H1 (cell line): Measurements from ENCODE around the gene CDK19.

Source experiments
- CBX8 ChIP-seq: fragments of 300-800, 300-1000 bp; sonication (generic); IDR thresholded peaks from 2 replicates; pipeline ENCODE4 v1.7.1; 2016; ENCODE audit warnings: low read depth, low read length, borderline replicate concordance
- CHD2 ChIP-seq: IDR thresholded peaks from 2 replicates; pipeline ENCODE4 v1.6.1; 2012; ENCODE audit warnings: low read length, improper control_type of control experiment
- EP300 ChIP-seq, 2 experiments: IDR thresholded peaks; 1 replicate in 1 of 2; 2 replicates in 1 of 2; pipeline ENCODE4 v1.6.1; 2011 to 2012; ENCODE audit warnings: low read depth in 2 of 2, low read length in 2 of 2, mild to moderate bottlenecking in 2 of 2, borderline replicate concordance in 1 of 2, inconsistent platforms in 1 of 2, moderate library complexity in 1 of 2
- POLR2A ChIP-seq, 2 experiments: IDR thresholded peaks; 1 replicate in 1 of 2; 2 replicates in 1 of 2; pipeline ENCODE4 v1.6.1; 2011; ENCODE audit warnings: low read depth in 2 of 2, low read length in 2 of 2, mild to moderate bottlenecking in 2 of 2; ENCODE audit errors: control extremely low read depth in 1 of 2
- SP1 ChIP-seq: IDR thresholded peaks from 2 replicates; pipeline ENCODE4 v1.6.1; 2011; ENCODE audit warnings: low read depth, low read length
- TF ChIP-seq, protein P1 (sequence below), 3 experiments: IDR thresholded peaks; 1 replicate in 2 of 3; 2 replicates in 1 of 3; pipeline versions ENCODE4 v1.5.1 to v1.6.1; 2011; ENCODE audit warnings: low read length in 3 of 3, mild to moderate bottlenecking in 3 of 3, inconsistent platforms in 2 of 3, low read depth in 1 of 3, moderate library complexity in 1 of 3; ENCODE audit not compliant: insufficient read depth in 1 of 3; ENCODE audit errors: control extremely low read depth in 1 of 3

DNA sequence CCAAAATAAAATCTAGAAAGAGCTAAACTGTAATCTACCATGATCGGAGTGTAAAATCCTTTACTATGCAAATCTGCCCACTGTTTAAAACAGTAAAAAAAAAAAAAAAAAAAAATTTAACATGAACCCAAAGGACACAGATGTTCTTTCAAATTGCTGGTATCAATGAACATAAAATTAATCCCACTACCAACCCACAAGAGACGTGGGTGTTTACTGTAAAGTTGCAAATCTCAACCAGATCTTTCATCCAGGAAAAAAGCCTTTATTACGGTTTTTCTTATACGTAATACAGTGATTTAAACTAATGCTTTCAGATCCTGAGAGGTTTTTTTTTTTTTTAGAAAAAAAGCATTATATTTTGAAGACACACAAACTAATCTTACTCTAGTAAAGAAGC is 2.5 kb downstream of the CDK19 start:
- TF ChIP-seq CBX8 (no peak), POLR2A (IDR thresholded peaks at IDR 0.05; ENCODE audit: control extremely low read depth in 1 of 2, low read depth in 2 of 2, low read length in 2 of 2) (no peak), SP1 (no peak), CHD2 (no peak), EP300 (IDR thresholded peaks at IDR 0.05; ENCODE audit: borderline replicate concordance in 1 of 2, low read depth in 2 of 2, low read length in 2 of 2) (no peak)
- TF ChIP-seq, protein P1, sequence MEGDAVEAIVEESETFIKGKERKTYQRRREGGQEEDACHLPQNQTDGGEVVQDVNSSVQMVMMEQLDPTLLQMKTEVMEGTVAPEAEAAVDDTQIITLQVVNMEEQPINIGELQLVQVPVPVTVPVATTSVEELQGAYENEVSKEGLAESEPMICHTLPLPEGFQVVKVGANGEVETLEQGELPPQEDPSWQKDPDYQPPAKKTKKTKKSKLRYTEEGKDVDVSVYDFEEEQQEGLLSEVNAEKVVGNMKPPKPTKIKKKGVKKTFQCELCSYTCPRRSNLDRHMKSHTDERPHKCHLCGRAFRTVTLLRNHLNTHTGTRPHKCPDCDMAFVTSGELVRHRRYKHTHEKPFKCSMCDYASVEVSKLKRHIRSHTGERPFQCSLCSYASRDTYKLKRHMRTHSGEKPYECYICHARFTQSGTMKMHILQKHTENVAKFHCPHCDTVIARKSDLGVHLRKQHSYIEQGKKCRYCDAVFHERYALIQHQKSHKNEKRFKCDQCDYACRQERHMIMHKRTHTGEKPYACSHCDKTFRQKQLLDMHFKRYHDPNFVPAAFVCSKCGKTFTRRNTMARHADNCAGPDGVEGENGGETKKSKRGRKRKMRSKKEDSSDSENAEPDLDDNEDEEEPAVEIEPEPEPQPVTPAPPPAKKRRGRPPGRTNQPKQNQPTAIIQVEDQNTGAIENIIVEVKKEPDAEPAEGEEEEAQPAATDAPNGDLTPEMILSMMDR (IDR thresholded peaks at IDR 0.05; ENCODE audit: control extremely low read depth in 1 of 3, insufficient read depth in 1 of 3, low read depth in 1 of 3, low read length in 3 of 3), result no peak
